ENCODE data around the gene FGD2. TPM values are rescaled to one million over a fixed set of nuclear protein-coding genes. Genes with fewer than 3 reads are reported as not detected.
A peak's percentile ranks its signal among the peaks of the same experiment; 100 is the strongest.
"Not testable (repeated sequence)": the region's sequence is repeated elsewhere in the genome, so short reads cannot be mapped to it uniquely, and the experiment has no call there.

Gene FGD2
- total RNA-seq, 2 experiments from 2014 or later: 1.5 to 2.1 TPM

DNA sequence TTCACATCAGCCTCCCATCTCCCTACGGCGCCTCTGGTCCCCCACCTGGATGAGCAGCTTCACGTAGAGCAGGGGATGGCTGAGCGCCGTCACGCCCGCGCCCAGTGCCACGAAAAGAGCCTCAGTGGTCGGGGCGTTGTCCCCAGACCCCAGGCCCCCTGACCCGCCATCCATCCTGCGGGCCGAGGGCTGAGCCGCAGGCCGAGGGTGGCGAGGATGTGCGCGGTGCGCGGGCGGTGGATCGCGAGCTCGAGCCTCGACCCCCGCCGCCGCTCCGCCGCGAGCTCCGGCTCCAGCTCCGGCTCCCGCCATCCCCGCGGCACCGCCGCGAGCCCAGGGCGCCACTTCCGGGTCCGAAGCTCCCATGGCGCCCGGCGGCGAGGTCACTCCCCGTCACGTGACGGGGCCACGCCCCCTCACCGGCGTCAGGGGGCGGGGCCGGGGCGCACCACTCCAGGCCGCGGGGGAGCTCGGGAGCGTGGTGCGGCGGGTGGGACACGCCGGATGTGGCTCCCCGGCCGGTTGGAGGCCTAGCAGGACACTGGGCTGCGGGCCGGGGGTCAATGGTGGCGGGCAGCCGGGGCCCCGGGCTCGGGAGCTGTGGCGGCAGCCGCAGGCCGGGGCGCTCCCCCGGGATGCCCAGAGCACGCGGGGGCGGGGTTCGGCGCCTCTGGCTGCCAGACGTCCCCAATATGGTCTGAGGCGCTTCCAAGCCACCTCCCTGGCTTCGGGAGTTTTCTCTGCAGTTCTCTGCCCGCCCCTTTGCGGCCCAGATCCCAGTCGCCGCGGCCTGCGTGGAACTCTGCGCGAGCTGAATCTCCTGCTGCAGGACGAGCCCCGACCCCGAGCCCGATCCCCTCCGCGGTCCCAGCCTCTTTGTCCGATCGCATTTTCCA, 19.4 kb upstream of the FGD2 start, which contains the start of gene MTCH1:
Gene MTCH1 (minus strand): TSS at position 389 of the 896 bp plus-strand sequence. CDS start 23 bp downstream, at position 366.
- H3K36me3 Mint-ChIP-seq (ENCODE audit: low read depth): peaks cover 7% of the 10 kb centered on the region
- DNase-seq: peak; percentile 87
- H3K4me3 Mint-ChIP-seq: peak within 1 kb of the TSS; percentile 92
- no peaks in the 10 kb centered on the region for H3K27me3 Mint-ChIP-seq
- H3K4me1 Mint-ChIP-seq: peaks cover 26% of the 10 kb centered on the region
- peak within 1 kb of the TSS; percentile 92 for H3K27ac Mint-ChIP-seq
- H3K9me3 Mint-ChIP-seq: no peaks in the 10 kb centered on the region
- ChIA-PET POLR2A (no interaction called here), CTCF (interaction anchor here (0.6 to 1.4 kb wide), 6 partner anchors 9 to 224 kb away, joined by 3 to 7 read pairs (median 3); partner anchors contain the start of gene C6orf89)

DNA sequence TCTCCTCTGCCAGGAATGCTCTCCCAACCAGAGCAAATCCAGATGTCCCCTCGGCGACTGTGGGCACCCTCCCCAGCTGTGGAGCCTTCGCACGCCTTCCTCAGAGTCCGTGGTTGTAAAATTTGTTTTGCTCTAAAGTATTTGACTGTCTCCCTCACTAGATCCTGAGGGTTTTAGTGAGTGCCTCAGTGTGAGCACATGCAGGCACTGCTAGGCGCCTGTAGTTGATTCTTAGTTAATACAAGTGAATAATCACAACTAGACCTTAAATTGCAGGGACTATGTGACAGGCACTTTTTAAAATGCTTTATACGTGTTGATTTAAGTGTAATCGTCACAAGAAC, 18.8 kb upstream of the FGD2 start:
- Mint-ChIP-seq H3K4me3 (peak overlapping the region; percentile 92), H3K9me3 (no peaks in the 10 kb centered on the region), H3K4me1 (peaks cover 21% of the 10 kb centered on the region)

GRCh38 chr6:36989264-36989663, 16.2 kb upstream of the FGD2 start:
- Mint-ChIP-seq H3K36me3 (ENCODE audit: low read depth) (no peaks in the 10 kb centered on the region), H3K27me3 (peaks cover 10% of the 10 kb centered on the region), H3K9me3 (no peaks in the 10 kb centered on the region), H3K4me3 (no peak overlapping the region), H3K4me1 (peaks cover 13% of the 10 kb centered on the region), H3K27ac (no peak overlapping the region)
- ChIA-PET CTCF (interaction anchor here (0.6 to 2.0 kb wide), 3 partner anchors 12 to 1530 kb away, joined by 3 to 7 read pairs (median 5); no protein-coding TSS in a partner anchor), POLR2A (no interaction called here)
- DNase-seq: no peak

More for the DNA sequence above, 18.8 kb upstream of the FGD2 start:
- POLR2A ChIA-PET: no interaction called here
- Mint-ChIP-seq H3K27ac (peak overlapping the region; percentile 92), H3K36me3 (ENCODE audit: low read depth) (peaks cover 5% of the 10 kb centered on the region), H3K27me3 (no peaks in the 10 kb centered on the region)
- peak; percentile 18 for DNase-seq
- CTCF ChIA-PET: interaction anchor here (0.6 to 1.4 kb wide), 3 partner anchors 21 to 225 kb away, joined by 3 to 7 read pairs (median 6); no protein-coding TSS in a partner anchor

- not testable (repeated sequence) for H3K27ac Mint-ChIP-seq; H3K36me3 Mint-ChIP-seq (ENCODE audit: low read depth); H3K4me3 Mint-ChIP-seq; DNase-seq; H3K9me3 Mint-ChIP-seq
- H3K4me1 Mint-ChIP-seq: peaks cover 13% of the 10 kb centered on the region
- CTCF ChIA-PET: interaction anchor here (0.6 to 2.0 kb wide), 4 partner anchors 11 to 116 kb away, joined by 3 to 5 read pairs (median 4); partner anchors contain the start of gene PPIL1
- POLR2A ChIA-PET: interaction anchor here (0.6 kb wide), 1 partner anchor 76 kb away, joined by 3 read pairs; no protein-coding TSS in a partner anchor
- H3K27me3 Mint-ChIP-seq: peaks cover 12% of the 10 kb centered on the region
These were observed 15.1 kb upstream of the FGD2 start for GRCh38 chr6:36990401-36990800.

DNA sequence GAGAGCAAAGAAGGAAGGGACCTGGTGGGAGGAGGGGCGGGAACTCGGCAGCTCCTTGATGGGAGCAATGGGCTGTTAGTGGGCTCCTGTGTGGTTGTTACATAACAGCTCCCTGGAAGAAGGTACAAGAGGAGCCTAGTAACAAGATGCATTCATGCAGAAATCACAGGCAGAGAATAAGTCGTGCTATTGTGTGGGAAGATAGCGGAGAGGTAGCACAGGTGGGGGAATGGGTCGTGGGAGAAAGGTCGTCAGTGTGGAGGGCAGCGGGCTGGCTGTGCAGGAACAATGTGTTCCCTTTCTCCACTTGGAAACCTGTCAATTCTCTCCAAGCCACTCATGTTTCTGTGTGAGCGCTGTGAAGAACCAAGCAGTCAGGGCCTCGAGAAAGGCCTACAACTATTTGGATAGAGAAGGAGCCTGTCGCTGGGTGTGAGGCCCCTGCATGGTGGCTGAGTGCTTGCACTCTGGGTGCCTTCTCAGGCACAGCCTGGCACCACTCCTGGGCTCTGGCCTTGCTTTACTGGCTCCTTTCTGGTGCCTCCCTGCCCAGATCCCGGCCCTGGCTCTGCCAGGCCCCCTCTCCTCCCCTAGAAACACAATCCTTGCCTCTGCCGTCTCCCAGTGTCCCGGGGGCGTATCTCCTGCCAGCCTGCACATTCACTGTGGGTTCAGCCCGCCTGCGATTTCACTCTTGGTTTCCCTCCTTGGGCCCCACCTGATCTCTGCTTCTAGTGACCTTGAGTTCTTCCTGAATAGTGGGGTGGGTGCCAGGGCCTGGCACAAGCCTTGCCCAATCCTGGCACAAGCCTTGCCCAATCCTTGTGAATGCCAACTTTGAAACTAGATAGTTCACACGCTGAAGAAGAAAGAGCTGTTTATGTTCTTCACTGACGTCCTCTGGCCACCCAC, 7.4 kb upstream of the FGD2 start:
- no peak overlapping the region for H3K4me3 Mint-ChIP-seq
- H3K27ac Mint-ChIP-seq: no peak overlapping the region
- H3K36me3 Mint-ChIP-seq (ENCODE audit: low read depth): no peaks in the 10 kb centered on the region
- ChIA-PET CTCF (interaction anchor here (1.7 to 2.7 kb wide), 3 partner anchors 9 to 229 kb away, joined by 3 to 10 read pairs (median 8); no protein-coding TSS in a partner anchor), POLR2A (no interaction called here)
- H3K27me3 Mint-ChIP-seq: peaks cover 14% of the 10 kb centered on the region
- H3K9me3 Mint-ChIP-seq: no peaks in the 10 kb centered on the region
- no peak for DNase-seq
- H3K4me1 Mint-ChIP-seq: no peaks in the 10 kb centered on the region

GRCh38 chr6:36998723-36999038, 6.8 kb upstream of the FGD2 start:
- no peaks in the 10 kb centered on the region for H3K36me3 Mint-ChIP-seq (ENCODE audit: low read depth)
- no peak overlapping the region for H3K27ac Mint-ChIP-seq
- H3K4me3 Mint-ChIP-seq: no peak overlapping the region
- H3K4me1 Mint-ChIP-seq: no peaks in the 10 kb centered on the region
- no peaks in the 10 kb centered on the region for H3K9me3 Mint-ChIP-seq
- CTCF ChIA-PET: interaction anchor here (1.7 kb wide), 1 partner anchor 230 kb away, joined by 3 read pairs; no protein-coding TSS in a partner anchor
- no peak for DNase-seq
- peaks cover 10% of the 10 kb centered on the region for H3K27me3 Mint-ChIP-seq
- POLR2A ChIA-PET: no interaction called here

- ChIA-PET CTCF (interaction anchor here (1.7 kb wide), 1 partner anchor 230 kb away, joined by 3 read pairs; no protein-coding TSS in a partner anchor), POLR2A (no interaction called here)
- Mint-ChIP-seq H3K27ac (no peak overlapping the region), H3K36me3 (ENCODE audit: low read depth) (no peaks in the 10 kb centered on the region), H3K4me3 (no peak overlapping the region), H3K4me1 (no peaks in the 10 kb centered on the region), H3K9me3 (no peaks in the 10 kb centered on the region), H3K27me3 (peaks cover 6% of the 10 kb centered on the region)
- DNase-seq: no peak
These were observed 6.2 kb upstream of the FGD2 start for GRCh38 chr6:36999061-36999750.

GRCh38 chr6:36999751-37000125, 5.7 kb upstream of the FGD2 start:
- CTCF ChIA-PET: interaction anchor here (1.0 to 1.7 kb wide), 2 partner anchors 14 to 231 kb away, joined by 3 read pairs; partner anchors contain the start of gene MTCH1
- no peak overlapping the region for H3K27ac Mint-ChIP-seq
- H3K27me3 Mint-ChIP-seq: peaks cover 6% of the 10 kb centered on the region
- H3K9me3 Mint-ChIP-seq: no peaks in the 10 kb centered on the region
- no peaks in the 10 kb centered on the region for H3K4me1 Mint-ChIP-seq
- no peaks in the 10 kb centered on the region for H3K36me3 Mint-ChIP-seq (ENCODE audit: low read depth)
- no peak overlapping the region for H3K4me3 Mint-ChIP-seq
- POLR2A ChIA-PET: no interaction called here
- DNase-seq: no peak

GRCh38 chr6:37004044-37004980, 1.1 kb upstream of the FGD2 start:
- Mint-ChIP-seq H3K27me3 (peaks cover 2% of the 10 kb centered on the region), H3K9me3 (no peaks in the 10 kb centered on the region), H3K4me1 (peaks cover 22% of the 10 kb centered on the region), H3K27ac (peak overlapping the region; percentile 38), H3K4me3 (no peak overlapping the region), H3K36me3 (ENCODE audit: low read depth) (no peaks in the 10 kb centered on the region)
- ChIA-PET CTCF (interaction anchor here (4.6 kb wide), 1 partner anchor 14 kb away, joined by 18 read pairs; no protein-coding TSS in a partner anchor), POLR2A (no interaction called here)
- no peak for DNase-seq

- Mint-ChIP-seq H3K4me3 (peak overlapping the region; percentile 26), H3K36me3 (ENCODE audit: low read depth) (no peaks in the 10 kb centered on the region), H3K27me3 (peaks cover 2% of the 10 kb centered on the region), H3K27ac (peak overlapping the region; percentile 75), H3K4me1 (peaks cover 22% of the 10 kb centered on the region), H3K9me3 (no peaks in the 10 kb centered on the region)
- CTCF ChIA-PET: interaction anchor here (0.5 to 3.2 kb wide), 8 partner anchors 10 to 249 kb away, joined by 3 to 40 read pairs (median 6); partner anchors contain the start of gene PPIL1
- DNase-seq: no peak
- POLR2A ChIA-PET: interaction anchor here (0.5 kb wide), 1 partner anchor 141 kb away, joined by 3 read pairs; no protein-coding TSS in a partner anchor
These were observed 542 bp downstream of the FGD2 start for GRCh38 chr6:37005827-37006567.

Data from activated CD4-positive, alpha-beta T cell treated with anti-CD3 and anti-CD28 coated beads, Interleukin-2, amount 10 ng/mL, durations not matched to agents 7 days and 5 days (primary cell).